ENCODE data around the gene KCNQ1OT1. TPM values are rescaled to one million over a fixed set of nuclear protein-coding genes. Genes with fewer than 3 reads are reported as not detected.

KCNQ1OT1 gene
- total and polyA plus RNA-seq, 12 donors, result 0.01 to 0.73 (median 0.43) TPM

- ATAC-seq, result no peak
- 97 to 98% methylated on average over 25 of the region's 25 CpGs for WGBS, 2 donors
- H3K27me3 ChIP-seq, result no peaks in the 10 kb centered on the region
- intact Hi-C loops (cut with DNase I), result no loop called here
- no peaks in the 10 kb centered on the region for H3K9me3 ChIP-seq
- no peak overlapping the region for H3K4me3 ChIP-seq
- no peak overlapping the region for H3K27ac ChIP-seq
- peak in 1 of 2 donors; percentile 2 for DNase-seq
- no peak for TF ChIP-seq CTCF (IDR thresholded peaks at IDR 0.05)
- no peaks in the 10 kb centered on the region for H3K4me1 ChIP-seq
- H3K36me3 ChIP-seq, result peaks cover 0 to 7% (median 0%) of the 10 kb centered on the region in 9 donors
Measured at GRCh38 chr11:2570841-2571597, 128.8 kb downstream of the KCNQ1OT1 start.

- TF ChIP-seq CTCF (IDR thresholded peaks at IDR 0.05), result no peak
- Histone ChIP-seq H3K4me3 (no peak overlapping the region), H3K27me3 (no peaks in the 10 kb centered on the region), H3K4me1 (peaks cover 0 to 5% (median 0%) of the 10 kb centered on the region in 9 donors), H3K9me3 (no peaks in the 10 kb centered on the region), H3K36me3 (peaks cover 0 to 7% (median 0%) of the 10 kb centered on the region in 9 donors), H3K27ac (no peak overlapping the region)
- WGBS, 2 donors, result 97 to 98% methylated on average over 26 of the region's 26 CpGs
- ATAC-seq (no peak), DNase-seq (peak in 1 of 2 donors; percentile 6)
- intact Hi-C loops (cut with DNase I), result no loop called here
Measured at GRCh38 chr11:2570211-2570811, 129.5 kb downstream of the KCNQ1OT1 start.

DNA sequence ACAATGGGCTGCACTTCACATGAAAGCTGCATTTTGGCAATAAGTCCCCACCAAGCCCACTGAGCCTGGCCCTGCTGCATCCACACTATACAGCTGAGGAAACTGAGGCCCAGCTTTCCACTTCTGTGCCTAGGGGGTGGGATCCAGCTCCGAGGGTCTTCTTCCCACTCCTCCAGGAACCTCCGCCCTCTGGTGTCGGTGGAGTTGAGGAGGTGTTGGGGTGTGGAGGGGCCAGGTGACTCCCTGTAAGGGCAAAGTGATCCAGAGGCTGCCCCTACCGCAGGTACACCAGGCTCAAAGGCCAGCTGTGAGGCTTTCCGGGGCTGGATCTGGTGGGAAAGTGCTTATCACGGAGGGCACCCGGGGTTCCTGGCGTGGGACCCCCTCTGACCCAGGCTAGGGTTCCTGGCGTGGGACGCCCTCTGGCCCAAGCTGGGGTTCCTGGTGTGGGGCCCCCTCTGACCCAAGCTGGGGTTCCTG lies 130.0 kb downstream of the KCNQ1OT1 start:
- no peak overlapping the region for H3K27ac ChIP-seq
- H3K27me3 ChIP-seq, result no peaks in the 10 kb centered on the region
- WGBS, 2 donors, result 95 to 97% methylated on average over 10 of the region's 10 CpGs
- no peak for ATAC-seq
- peaks cover 0 to 5% (median 0%) of the 10 kb centered on the region in 9 donors for H3K4me1 ChIP-seq
- H3K9me3 ChIP-seq, result no peaks in the 10 kb centered on the region
- no peak for TF ChIP-seq CTCF (IDR thresholded peaks at IDR 0.05)
- peaks cover 0 to 7% (median 0%) of the 10 kb centered on the region in 9 donors for H3K36me3 ChIP-seq
- H3K4me3 ChIP-seq, result no peak overlapping the region
- intact Hi-C loops (cut with DNase I), result no loop called here
- DNase-seq, result no peak

- no peak for TF ChIP-seq CTCF (IDR thresholded peaks at IDR 0.05)
- no peak overlapping the region for H3K4me3 ChIP-seq
- peaks cover 0 to 7% (median 0%) of the 10 kb centered on the region in 9 donors for H3K36me3 ChIP-seq
- H3K9me3 ChIP-seq, result no peaks in the 10 kb centered on the region
- H3K27ac ChIP-seq, result no peak overlapping the region
- intact Hi-C loops (cut with DNase I), result no loop called here
- 91 to 93% methylated on average over 14 of the region's 14 CpGs for WGBS, 2 donors
- DNase-seq (peak in 1 of 2 donors; percentile 6), ATAC-seq (no peak)
- H3K4me1 ChIP-seq, result peaks cover 0 to 5% (median 0%) of the 10 kb centered on the region in 9 donors
- no peaks in the 10 kb centered on the region for H3K27me3 ChIP-seq
Measured at GRCh38 chr11:2569321-2569721, 130.5 kb downstream of the KCNQ1OT1 start.

All from heart right ventricle (tissue), 16 donors.